Keratinocyte (primary cell): ENCODE data around the gene FOXS1. TPM values are rescaled to one million over a fixed set of nuclear protein-coding genes. Genes with fewer than 3 reads are reported as not detected.

Source experiments
- DNase-seq: peaks from one replicate; pipeline ENCODE4 v3.0.0-alpha.2; 2011; ENCODE audit warnings: low read depth, missing footprints, low spot score
- FAIRE-seq: peaks from 2 replicates; lab custom pipeline; 2011; peaks lifted over from hg19 to GRCh38; lab: Jason Lieb, UNC
- H2AFZ ChIP-seq: 2 replicates; pipeline ENCODE4 v1.6.0; 2012; ENCODE audit warnings: low read length, control low read depth, inconsistent platforms; ENCODE audit not compliant: control insufficient read depth
- H3K27ac ChIP-seq: 2 replicates; pipeline ENCODE4 v1.5.1; 2011; ENCODE audit warnings: low read length; ENCODE audit not compliant: control insufficient read depth, insufficient read depth
- H3K27me3 ChIP-seq: 3 replicates; pipeline ENCODE4 v1.6.0; 2011; ENCODE audit warnings: low read length; ENCODE audit not compliant: control insufficient read depth, insufficient read depth; ENCODE audit errors: extremely low read depth
- H3K36me3 ChIP-seq, 2 experiments: 2 replicates in 1 of 2; 3 replicates in 1 of 2; pipeline ENCODE4 v1.5.1; 2011; ENCODE audit warnings: low read length in 2 of 2, mild to moderate bottlenecking in 1 of 2; ENCODE audit not compliant: control insufficient read depth in 2 of 2, insufficient read depth in 2 of 2; ENCODE audit errors: extremely low read depth in 1 of 2
- H3K4me1 ChIP-seq: 3 replicates; pipeline ENCODE4 v1.5.1; 2011; ENCODE audit warnings: low read length; ENCODE audit not compliant: control insufficient read depth, insufficient read depth; ENCODE audit errors: extremely low read depth
- H3K4me2 ChIP-seq: 3 replicates; pipeline ENCODE4 v1.6.0; 2011; ENCODE audit warnings: low read depth, low read length; ENCODE audit not compliant: control insufficient read depth, insufficient read depth; ENCODE audit errors: extremely low read depth
- H3K4me3 ChIP-seq, 3 experiments: fragments of 200-600 bp in 1 of 3; sonication (generic) in 1 of 3; 2 replicates in 2 of 3; 3 replicates in 1 of 3; pipeline ENCODE4 v1.5.1; 2011 to 2016; ENCODE audit warnings: low read length in 3 of 3, mild to moderate bottlenecking in 3 of 3, control low read depth in 2 of 3, inconsistent platforms in 1 of 3, low read depth in 1 of 3, mixed read lengths in 1 of 3, mixed run types in 1 of 3, moderate library complexity in 1 of 3; ENCODE audit not compliant: control insufficient read depth in 2 of 3, insufficient read depth in 2 of 3; ENCODE audit errors: extremely low read depth in 1 of 3
- H3K79me2 ChIP-seq: 2 replicates; pipeline ENCODE4 v1.6.0; 2012; ENCODE audit warnings: low read length; ENCODE audit not compliant: control insufficient read depth, insufficient read depth
- H3K9ac ChIP-seq: 3 replicates; pipeline ENCODE4 v1.6.0; 2011; ENCODE audit warnings: low read length; ENCODE audit not compliant: control insufficient read depth, insufficient read depth; ENCODE audit errors: extremely low read depth
- H3K9me1 ChIP-seq: 3 replicates; pipeline ENCODE4 v1.6.0; 2011; ENCODE audit warnings: low read length; ENCODE audit not compliant: control insufficient read depth, insufficient read depth; ENCODE audit errors: extremely low read depth
- H3K9me3 ChIP-seq: 2 replicates; pipeline ENCODE4 v1.5.1; 2012; ENCODE audit warnings: low read depth, low read length; ENCODE audit not compliant: control insufficient read depth
- H4K20me1 ChIP-seq: 3 replicates; pipeline ENCODE4 v1.6.0; 2011; ENCODE audit warnings: low read length; ENCODE audit not compliant: control insufficient read depth, insufficient read depth; ENCODE audit errors: extremely low read depth
- CTCF ChIP-seq, 3 experiments: IDR thresholded peaks in 1 of 3; conservative IDR thresholded peaks in 1 of 3; optimal IDR thresholded peaks in 1 of 3; 2 replicates in 2 of 3; 3 replicates in 1 of 3; pipeline versions ENCODE3 to v1.5.1; 2011; ENCODE audit warnings: low read length in 3 of 3, mild to moderate bottlenecking in 3 of 3, moderate library complexity in 2 of 3, control low read depth in 1 of 3, inconsistent platforms in 1 of 3; ENCODE audit not compliant: insufficient read depth in 2 of 3; ENCODE audit errors: extremely low read depth in 1 of 3
- EZH2 ChIP-seq: IDR thresholded peaks from one replicate; pipeline ENCODE4 v1.6.1; 2012; ENCODE audit warnings: inconsistent platforms, mild to moderate bottlenecking, low read length, moderate library complexity
- dilution Hi-C: fragments of 300-500 bp; cut with MboI; formaldehyde crosslinking; loops from one replicate; pipeline ENCODE4 v1.7.0; 2020; ENCODE audit warnings: low sequenced_read_pairs; ENCODE audit not compliant: extremely low pct_ligation_motif_present
- polyA plus RNA-seq, 5 experiments: library from polyadenylated mRNA; depleted of rRNA in 3 of 5; stranded (reverse) in 3 of 5; stranded (forward) in 1 of 5; unstranded in 1 of 5; fragments of >200 nt; gene quantifications; 1 replicate in 1 of 5; 2 replicates in 3 of 5; 3 replicates in 1 of 5; pipeline versions ENCODE4 v1.2.1 to v1.2.3, GENCODE V29; 2011 to 2012; ENCODE audit warnings: missing spikeins in 2 of 5, low read depth in 1 of 5, low replicate concordance in 1 of 5

Gene FOXS1
- polyA plus RNA-seq, 1 donor (not counting 4 experiments of a cell fraction or from before 2014, with no cell fraction given) = not detected

- H3K9me1 ChIP-seq = no peaks in the 10 kb centered on the region
- no peak overlapping the region for H3K4me3 ChIP-seq
- no peak for FAIRE-seq
- H3K4me1 ChIP-seq = no peaks in the 10 kb centered on the region
- no peak overlapping the region for H3K4me2 ChIP-seq
- DNase-seq = no peak
- no peak overlapping the region for H2AFZ ChIP-seq
- no peak for TF ChIP-seq EZH2
- TF ChIP-seq CTCF (optimal IDR thresholded peaks at IDR 0.05 in 1 of 3, IDR thresholded peaks at IDR 0.05 in 1 of 3, conservative IDR thresholded peaks at IDR 0.05 in 1 of 3; ENCODE audit: extremely low read depth in 1 of 3, insufficient read depth in 2 of 3, low read length in 3 of 3) = no peak
- H4K20me1 ChIP-seq = no peaks in the 10 kb centered on the region
- H3K9me3 ChIP-seq = no peaks in the 10 kb centered on the region
- no peak overlapping the region for H3K9ac ChIP-seq
- H3K79me2 ChIP-seq = no peaks in the 10 kb centered on the region
- no peaks in the 10 kb centered on the region for H3K36me3 ChIP-seq
- dilution Hi-C loops = no loop called here
- H3K27me3 ChIP-seq = peaks cover 4% of the 10 kb centered on the region
- H3K27ac ChIP-seq = no peak overlapping the region
Observed at GRCh38 chr20:31818376-31818908, 27.0 kb downstream of the FOXS1 start.

- no peaks in the 10 kb centered on the region for H3K4me1 ChIP-seq
- no peak overlapping the region for H3K27ac ChIP-seq
- no peak overlapping the region for H2AFZ ChIP-seq
- no peak overlapping the region for H3K4me2 ChIP-seq
- DNase-seq (no peak), FAIRE-seq (no peak)
- H4K20me1 ChIP-seq = no peaks in the 10 kb centered on the region
- no peak for TF ChIP-seq EZH2
- no peak for TF ChIP-seq CTCF (optimal IDR thresholded peaks at IDR 0.05 in 1 of 3, IDR thresholded peaks at IDR 0.05 in 1 of 3, conservative IDR thresholded peaks at IDR 0.05 in 1 of 3; ENCODE audit: extremely low read depth in 1 of 3, insufficient read depth in 2 of 3, low read length in 3 of 3)
- H3K9ac ChIP-seq = no peak overlapping the region
- dilution Hi-C loops = no loop called here
- no peaks in the 10 kb centered on the region for H3K36me3 ChIP-seq
- H3K27me3 ChIP-seq = peaks cover 4% of the 10 kb centered on the region
- no peaks in the 10 kb centered on the region for H3K79me2 ChIP-seq
- no peak overlapping the region for H3K4me3 ChIP-seq
- H3K9me3 ChIP-seq = no peaks in the 10 kb centered on the region
- H3K9me1 ChIP-seq = no peaks in the 10 kb centered on the region
Observed at GRCh38 chr20:31817461-31817860, 27.9 kb downstream of the FOXS1 start.
